ENCODE results near the gene ATRNL1.

- TF ChIP-seq POLR2A (IDR thresholded peaks at IDR 0.05) (no peak), POLR2AphosphoS5 (IDR thresholded peaks at IDR 0.05) (no peak)
Measured at GRCh38 chr10:115103700-115104099, 10.5 kb downstream of the ATRNL1 start.
